Measurements from ENCODE around the gene ELF1.
"Not testable (repeated sequence)": the region's sequence is repeated elsewhere in the genome, so short reads cannot be mapped to it uniquely, and the experiment has no call there.

Gene ELF1

DNA sequence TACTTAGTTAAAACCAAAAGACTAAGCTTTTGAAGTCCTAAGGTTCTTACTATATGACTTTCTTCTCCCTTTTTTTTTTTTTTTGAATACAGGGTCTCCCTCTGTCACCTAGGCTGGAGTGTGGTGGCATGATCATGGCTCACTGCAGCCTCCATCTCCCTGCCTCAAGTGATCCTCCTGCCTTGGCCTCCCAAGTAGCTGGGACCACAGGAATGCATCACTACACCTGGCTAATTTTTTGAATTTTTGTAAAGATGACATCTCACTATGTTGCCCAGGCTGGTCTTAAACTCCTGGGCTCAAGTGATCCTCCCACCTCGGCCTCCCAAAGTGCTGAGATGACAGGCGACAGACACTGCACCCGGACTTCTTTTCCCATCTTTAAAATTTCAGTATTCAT, 89.2 kb downstream of the ELF1 start:
- not testable (repeated sequence) for DNase-seq

DNA sequence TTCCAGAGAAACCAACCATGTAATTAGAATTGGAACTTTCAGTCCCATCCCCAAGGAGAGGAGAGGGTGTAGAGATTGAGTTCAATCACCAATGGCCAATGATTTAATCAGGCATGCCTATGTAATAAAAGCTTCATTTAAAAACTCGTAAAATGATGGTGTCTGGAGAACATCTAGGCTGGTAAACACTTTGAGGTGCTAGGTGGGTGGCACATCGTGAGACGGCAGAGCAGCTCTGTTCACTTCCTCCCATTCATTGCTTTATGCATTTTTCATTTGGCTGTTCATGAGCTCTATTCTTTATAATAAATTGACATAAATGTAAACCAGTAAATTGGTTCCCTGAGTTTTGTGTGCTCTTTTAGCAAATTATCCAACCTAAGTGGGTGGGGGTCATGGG, 90.1 kb downstream of the ELF1 start:
- DNase-seq = no peak

DNA sequence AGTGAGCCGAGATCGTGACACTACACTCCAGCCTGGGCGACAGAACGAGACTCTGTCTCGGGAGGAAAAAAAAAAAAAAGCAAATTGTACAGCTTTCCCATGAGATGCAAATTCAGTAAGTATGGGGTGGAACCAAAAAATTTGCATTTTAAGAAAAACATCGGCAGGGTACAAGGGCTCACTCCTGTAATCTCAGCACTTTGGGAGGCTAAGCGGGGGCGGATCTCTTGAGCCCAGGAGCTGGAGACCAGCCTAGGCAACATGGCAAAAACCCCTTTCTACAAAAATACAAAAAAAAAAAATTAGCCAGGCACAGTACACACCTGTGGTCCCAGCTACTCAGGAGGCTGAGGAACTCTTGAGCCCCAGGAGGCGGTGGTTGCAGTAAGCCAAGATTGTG, 91.2 kb downstream of the ELF1 start:
- no peak for DNase-seq

DNA sequence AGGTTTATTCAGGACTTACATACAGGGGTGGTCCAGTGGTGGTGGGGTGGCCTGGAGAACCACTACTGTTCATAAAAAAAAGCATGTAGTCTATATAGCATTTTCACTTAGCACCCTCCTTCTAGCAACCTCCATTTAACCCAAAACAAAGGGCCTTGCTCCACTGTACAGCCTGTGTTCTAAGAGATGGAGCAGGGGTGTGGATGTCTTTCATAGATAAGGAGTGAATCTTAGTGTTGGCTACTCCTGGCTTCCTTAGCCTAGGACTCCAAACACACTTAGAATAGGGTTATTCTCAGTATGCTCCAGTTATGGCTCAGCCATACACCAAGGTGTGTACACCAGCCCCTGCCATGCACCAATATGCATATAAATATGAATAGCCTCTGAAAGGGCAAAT, 95.2 kb downstream of the ELF1 start:
- no peak for DNase-seq

DNA sequence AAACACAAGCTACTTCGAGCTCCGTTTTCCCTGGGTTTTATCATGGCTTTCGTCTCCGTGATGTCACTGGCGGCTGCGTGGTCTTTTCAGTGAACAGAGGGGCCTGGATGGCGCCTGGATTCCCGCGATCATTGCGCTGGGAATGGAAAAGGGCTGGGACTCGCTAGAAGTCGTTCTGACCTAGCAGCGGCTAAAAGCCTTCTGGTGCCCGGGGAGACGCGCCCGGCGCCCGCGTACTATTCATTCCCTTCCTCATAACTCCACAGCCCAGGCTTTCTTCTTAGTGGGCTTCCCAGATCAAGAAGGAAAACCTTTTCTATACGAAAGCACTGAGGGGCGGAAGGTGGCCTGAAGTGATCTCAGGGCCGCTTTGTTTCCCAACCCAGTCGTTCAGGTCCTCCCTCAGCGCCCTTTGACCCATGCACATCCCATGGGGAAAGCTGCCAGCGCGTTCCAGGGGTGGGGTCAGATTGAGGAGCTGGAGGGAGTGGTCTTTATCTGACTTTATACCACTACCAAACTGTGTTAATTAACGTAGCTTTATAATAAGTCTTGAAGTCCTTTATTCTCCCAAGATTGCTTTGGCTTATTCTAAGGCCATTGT, 96.6 kb downstream of the ELF1 start:
- DNase-seq = no peak

DNA sequence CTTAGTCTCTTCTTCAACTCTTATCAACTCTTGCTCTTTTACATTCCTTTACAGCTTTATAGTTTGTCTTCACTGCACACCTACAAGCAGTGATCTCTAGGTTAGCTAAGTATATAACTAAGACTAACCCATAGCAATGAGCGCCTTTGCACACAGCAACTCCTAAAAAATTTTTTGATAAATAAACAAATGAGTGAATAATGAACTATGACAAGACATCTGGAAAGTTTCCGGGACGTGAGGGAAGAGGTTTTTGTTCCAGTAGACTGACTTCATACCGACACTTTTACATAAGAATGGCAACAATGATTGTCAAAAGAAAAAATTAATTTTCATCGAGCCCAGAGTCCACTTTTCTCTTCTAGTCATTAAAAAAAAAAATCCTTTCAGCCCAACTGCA, 98.3 kb downstream of the ELF1 start:
- no peak for DNase-seq

DNA sequence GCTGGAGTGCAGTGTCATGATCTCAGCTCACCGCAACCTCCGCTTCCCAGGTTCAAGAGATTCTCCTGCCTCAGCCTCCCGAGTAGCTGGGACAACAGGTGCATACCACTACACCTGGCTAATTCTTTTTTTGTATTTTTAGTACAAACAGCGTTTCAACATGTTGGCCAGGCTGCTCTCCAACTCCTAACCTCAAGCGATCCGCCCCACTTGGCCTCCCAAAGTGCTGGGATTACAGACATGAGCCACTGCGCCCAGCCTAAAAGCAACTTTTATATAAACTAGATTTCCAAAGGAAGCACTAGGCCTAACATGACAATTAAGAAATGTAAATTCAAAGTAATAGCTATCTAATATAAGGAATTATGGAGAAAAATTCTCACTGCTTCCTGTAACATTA, 99.2 kb downstream of the ELF1 start:
- DNase-seq = not testable (repeated sequence)

DNA sequence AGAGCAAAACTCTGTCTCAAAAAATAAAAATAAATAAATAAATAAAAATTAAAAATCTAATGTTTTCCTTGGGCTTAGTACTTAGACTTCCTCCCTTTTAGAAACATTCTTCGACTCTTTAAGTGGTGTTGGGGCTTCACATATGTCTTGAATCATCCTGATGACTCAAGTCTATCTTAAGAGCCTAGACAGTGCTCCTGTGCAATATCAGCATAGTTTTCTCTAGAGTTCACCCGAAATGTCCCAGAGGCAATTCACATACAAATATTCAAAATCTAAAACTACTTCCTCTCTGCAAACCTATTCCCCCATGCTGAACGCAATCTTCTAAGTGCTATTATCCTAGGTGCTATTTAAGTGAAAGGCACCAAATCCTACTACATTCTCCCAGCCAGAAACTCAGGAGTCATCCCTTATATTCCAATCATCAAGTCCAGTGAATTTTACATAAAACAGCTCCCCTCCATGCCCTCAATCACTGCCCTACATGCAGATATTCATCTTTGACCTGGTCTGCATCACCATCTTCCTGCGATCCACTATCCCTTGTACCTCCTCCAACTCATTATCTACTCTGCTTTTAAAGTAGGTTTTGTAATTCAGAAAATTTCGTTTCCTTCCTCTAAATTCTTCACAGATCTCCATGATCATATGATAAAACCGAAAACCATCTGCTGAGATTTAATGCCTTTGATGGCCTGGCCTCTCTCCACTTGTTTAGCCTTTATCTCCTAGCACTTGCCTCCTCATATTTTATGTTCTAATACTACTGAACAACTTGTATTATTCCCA, 102.7 kb downstream of the ELF1 start:
- no peak for DNase-seq

DNA sequence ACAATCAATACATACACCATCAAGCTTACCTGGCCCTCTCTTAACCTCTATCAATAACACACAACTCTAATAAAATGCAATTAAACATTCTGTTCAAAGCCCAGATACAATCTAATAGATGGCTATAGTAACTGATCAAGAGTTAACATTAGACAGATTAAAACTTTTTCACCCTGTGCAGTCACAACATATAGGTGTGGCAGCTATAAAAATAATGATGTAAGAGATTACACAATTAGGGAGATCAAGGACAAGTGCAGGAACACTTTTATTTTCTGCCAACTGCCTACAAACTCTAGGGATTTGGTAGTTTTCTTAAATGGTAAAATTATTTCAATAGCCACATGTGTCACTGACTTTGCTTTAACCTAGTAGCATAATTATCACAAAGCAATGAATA, 104.3 kb downstream of the ELF1 start:
- not testable (repeated sequence) for DNase-seq

DNA sequence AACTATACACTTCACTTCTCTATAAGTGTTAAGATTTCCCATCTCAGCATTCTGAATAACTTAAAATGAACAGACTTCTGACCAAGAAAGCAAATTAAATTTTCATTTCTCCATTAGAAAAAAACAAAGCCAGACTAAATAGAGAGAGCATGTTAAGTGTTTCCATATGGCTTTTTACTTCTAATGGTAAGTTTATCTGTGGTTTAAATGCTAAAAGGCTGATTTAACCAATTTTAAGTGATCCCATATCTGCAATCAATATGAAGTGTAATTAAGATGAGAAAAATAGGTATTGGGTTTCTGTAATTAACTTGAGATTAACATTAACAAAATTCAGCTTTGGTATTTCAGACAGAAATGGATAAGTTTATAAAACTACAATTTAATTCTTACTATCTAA, 107.8 kb downstream of the ELF1 start:
- DNase-seq = no peak

DNA sequence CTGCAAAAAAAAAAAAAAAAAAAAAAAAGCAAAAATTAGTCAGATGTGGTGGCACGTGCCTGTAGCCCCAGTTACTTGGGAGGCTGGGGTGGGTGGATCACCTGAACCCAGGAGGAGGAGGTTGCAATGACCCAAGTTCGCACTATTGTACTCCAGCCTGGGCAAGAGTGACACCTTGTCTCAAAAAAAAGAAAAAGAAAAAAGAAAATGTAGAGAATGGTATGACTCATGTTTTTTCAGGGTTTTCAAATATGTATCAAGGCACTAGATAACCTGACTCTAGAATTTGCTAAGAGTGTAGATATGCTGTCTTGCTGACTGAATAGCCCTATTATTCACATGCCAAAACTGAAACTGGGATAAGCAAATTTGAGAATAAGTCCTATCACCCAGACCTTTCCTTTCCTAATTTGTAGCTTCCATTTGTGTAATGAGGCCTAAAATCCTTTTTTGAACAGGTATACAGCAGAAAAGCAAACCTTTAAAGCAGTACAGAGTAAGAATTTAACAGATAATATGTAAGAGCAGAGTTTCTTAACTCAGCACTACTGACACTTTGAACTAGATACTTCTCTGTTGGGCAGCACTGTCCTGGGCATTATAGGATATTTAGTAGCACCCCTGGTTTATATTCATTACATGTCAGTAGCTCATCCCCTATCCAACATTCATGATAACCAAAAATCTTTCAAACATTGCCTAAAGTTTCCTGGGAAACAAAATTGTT, 108.6 kb downstream of the ELF1 start:
- DNase-seq = no peak

DNA sequence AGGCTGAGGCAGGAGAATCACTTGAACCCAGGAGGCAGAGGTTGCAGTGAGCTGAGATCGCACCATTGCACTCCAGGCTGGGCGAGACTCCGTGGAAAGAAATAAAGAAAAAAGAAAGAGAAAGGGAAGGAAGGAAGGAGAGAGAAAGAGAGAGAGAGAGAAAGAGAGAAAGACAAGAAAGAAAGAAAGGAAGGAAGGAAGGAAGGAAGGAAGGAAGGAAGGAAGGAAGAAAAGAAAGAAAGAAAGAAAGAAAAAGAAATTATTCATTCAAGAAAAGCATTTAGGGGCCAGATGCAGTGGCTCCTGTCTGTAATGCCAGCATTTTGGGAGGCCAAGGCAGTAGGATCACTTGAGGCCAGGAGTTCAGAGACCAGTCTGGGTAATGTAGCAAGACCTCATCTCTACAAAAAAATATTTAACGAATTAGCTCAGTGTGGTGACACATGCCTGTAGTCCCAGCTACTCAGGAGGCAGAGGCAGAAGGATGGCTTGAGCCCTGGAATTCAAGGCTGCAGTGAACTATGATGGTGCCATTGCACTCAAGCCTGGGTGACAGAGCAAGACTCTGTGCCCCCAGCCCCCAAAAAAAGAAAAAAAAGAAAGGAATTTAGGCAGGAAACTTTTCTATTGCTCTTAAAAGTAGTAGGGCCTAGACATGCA, 109.4 kb downstream of the ELF1 start:
- DNase-seq = not testable (repeated sequence)

DNA sequence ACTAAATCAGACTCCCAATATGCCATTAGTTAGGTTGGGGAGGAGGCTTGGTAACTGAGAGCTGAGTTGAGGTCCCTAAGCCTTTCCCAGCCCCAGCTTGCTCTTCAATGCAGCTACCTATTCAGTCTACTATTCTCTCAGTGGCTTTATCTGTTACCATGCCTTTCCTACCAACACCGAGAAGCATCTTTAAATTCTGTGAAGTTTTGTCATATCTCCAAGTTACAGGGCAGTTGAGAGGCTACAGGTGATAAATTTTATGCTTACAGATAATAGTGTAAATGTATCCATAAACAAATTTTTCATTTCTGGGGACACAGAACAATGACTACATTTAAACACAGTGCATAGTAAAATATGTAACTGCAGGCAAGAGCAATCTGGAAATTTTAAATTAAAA, 110.6 kb downstream of the ELF1 start:
- no peak for DNase-seq

DNA sequence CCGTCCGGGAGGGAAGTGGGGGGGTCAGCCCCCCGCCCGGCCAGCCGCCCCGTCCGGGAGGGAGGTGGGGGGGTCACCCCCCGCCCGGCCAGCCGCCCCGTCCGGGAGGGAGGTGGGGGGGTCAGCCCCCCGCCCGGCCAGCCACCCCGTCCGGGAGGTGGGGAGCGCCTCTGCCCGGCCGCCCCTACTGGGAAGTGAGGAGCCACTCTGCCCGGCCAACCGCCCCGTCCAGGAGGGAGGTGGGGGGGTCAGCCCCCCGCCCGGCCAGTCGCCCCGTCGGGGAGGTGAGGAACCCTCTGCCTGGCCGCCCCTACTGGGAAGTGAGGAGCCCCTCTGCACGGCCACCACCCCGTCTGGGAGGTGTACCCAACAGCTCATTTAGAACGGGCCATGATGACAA, 118.1 kb downstream of the ELF1 start:
- not testable (repeated sequence) for DNase-seq

DNA sequence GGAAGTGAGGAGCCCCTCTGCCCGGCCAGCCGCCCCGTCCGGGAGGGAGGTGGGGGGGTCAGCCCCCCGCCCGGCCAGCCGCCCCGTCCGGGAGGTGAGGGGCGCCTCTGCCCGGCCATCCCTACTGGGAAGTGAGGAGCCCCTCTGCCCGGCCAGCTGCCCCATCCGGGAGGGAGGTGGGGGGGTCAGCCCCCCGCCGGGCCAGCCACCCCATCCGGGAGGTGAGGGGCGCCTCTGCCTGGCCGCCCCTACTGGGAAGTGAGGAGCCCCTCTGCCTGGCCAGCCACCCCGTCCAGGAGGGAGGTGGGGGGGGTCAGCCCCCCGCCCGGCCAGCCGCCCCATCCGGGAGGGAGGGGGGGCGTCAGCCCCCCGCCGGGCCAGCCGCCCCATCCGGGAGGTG, 118.5 kb downstream of the ELF1 start:
- DNase-seq = not testable (repeated sequence)

DNA sequence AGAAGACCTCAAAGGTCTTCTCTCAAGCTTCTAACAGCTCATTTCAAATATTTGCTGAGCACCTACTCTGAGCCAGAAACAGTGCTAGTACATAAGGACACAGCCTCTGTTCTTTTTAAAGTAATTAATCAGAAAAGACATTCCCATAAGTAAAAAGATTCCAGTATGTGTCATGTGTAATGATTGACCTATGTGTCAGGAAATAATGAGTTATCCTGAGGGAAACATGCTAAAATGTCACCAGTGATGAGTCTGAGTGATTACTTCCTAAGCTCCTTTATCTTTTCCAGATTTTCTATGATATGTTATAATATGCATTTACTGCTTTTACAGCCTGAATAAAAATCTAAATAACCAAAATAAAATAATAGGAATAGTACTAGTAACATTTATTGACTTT, 122.1 kb downstream of the ELF1 start:
- DNase-seq = no peak

DNA sequence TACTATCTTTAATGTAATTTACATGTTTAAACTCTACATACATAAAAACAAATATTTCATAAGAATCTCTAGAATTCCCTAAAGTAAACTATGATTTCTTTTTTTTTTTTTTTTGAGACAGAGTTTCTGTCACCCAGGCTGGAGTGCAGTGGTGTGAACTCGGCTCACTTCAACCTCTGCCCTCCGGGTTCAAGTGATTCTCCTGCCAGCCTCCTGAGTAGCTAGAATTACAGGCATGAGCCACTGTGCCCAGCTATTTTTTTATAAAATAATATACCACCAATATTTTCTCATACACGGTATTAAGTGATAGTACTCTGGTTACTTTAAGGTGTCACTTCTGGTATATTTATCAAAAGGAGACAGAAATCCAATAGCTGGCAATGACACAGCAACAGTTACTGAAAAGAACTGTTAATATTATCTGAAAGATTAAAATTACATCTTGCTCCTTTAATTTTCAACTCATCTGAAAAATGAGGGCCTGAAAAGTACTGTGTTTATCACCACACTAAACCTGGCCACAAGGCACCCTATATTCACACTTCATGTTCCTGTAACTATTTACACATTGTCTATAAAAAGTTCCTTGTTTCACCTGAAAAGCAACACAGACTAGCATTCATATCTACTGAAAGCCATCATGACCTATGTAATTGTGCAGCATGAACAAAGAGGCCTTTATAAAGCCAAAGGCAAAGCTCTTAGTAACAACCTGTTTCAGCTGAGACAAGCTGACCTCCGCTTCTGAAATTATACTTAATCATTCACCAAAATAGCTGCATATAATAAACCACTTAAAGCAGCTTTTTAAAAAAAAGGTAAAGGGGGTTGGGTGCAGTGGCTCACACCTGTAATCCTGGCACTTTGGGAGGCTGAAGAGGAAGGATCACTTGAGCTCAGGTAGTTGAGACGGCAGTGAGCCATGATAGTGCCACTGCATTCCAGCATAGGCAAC, 123.6 kb downstream of the ELF1 start:
- DNase-seq = no peak

DNA sequence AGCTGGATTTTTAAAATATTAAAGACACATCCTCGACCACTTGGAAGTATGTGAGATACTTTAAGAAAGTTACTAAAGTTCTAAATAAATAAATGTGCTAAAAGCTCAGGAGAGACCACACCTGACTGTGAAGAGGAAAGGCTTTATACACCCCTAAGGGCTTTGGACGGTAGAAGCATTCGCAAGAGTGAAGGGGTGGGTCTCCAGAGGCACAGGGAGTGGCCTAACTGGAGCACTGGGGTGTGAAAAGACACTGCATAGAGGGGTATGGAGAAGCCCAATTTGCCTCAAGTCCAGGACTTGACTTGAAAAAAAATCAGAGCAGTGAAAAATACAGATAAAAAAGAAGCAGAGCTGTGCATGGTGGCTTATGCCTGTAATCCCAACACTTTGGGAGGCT, 125.5 kb downstream of the ELF1 start:
- not testable (repeated sequence) for DNase-seq

DNA sequence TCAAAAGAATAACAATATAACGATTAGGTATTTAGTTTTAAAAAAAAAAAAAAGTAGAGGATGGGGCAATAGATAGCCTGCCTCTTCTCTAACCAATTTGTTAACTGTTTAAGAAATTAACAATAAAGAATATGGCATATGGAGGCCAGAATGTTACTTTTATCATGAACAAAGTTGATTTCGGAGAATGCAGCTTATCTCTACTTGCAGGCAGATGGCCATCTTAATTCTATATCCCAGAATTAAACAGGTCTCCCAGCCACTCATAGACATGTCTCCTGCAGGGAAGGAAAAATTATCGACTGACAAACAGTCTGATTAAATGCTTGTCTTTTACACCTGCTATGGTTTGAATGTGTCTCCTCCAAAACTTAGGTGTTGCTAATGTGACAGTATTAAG, 133.1 kb downstream of the ELF1 start:
- DNase-seq = no peak

DNA sequence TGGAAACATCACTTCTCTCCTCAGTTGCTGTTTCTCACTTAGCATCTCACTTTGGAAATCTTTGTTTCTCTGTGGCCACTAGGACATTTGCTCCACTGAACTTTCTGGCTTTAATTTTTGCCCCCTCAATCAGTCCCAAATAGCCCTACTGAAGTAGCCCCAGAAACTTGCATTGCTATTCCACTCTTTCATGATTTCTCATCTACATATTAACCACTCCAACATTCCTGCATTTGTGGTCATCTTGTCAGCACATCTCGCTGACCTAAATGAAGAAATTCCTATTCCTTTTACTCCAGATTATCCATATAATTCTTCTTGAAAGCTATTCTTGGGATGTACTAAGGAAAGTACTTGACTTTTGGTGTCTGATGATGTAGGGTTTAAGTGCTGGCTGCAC, 134.9 kb downstream of the ELF1 start:
- DNase-seq = not testable (repeated sequence)
